Transverse colon (tissue), 3 donors: ENCODE data around the gene PMIS2.

ENCODE experiments used
- EP300 ChIP-seq: sonication (generic); formaldehyde crosslinking; IDR thresholded peaks from one replicate; pipeline ENCODE4 v1.6.1; 2017; ENCODE audit warnings: antibody characterized with exemption, low read depth
- POLR2A ChIP-seq: fragments of 450-650 bp; IDR thresholded peaks from one replicate; pipeline ENCODE4 v1.6.1; 2016; ENCODE audit warnings: antibody characterized with exemption, mild to moderate bottlenecking, moderate library complexity
- TF ChIP-seq, protein P1 (sequence below), 5 experiments: fragments of 200-600 bp in 3 of 5; fragments of 450-650 bp in 2 of 5; sonication (generic) in 3 of 5; IDR thresholded peaks; 1 replicate in 2 of 5; 2 replicates in 3 of 5; pipeline ENCODE4 v1.5.1; 2016 to 2017; ENCODE audit warnings: antibody characterized with exemption in 5 of 5, inconsistent platforms in 3 of 5, mild to moderate bottlenecking in 2 of 5, moderate library complexity in 1 of 5

DNA sequence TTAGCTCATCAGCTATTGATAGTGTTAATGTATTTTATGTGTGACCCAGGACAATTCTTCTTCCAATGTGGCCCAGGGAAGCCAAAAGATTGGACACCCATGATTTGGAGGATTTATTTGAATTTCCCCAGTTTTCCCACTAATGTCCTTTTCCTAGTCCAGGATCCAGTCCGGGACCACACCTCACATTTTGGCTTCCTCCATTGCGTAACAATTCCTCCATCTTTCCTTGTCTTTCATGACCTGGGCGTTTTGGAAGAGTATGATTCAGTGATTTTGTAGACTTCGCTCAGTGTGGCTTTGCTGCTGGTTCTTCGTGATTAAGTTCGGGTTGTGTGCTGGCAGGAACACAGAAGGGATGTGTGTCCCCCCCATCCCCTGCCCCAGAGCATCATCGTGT, 19.2 kb upstream of the PMIS2 start:
- TF ChIP-seq, protein P1, sequence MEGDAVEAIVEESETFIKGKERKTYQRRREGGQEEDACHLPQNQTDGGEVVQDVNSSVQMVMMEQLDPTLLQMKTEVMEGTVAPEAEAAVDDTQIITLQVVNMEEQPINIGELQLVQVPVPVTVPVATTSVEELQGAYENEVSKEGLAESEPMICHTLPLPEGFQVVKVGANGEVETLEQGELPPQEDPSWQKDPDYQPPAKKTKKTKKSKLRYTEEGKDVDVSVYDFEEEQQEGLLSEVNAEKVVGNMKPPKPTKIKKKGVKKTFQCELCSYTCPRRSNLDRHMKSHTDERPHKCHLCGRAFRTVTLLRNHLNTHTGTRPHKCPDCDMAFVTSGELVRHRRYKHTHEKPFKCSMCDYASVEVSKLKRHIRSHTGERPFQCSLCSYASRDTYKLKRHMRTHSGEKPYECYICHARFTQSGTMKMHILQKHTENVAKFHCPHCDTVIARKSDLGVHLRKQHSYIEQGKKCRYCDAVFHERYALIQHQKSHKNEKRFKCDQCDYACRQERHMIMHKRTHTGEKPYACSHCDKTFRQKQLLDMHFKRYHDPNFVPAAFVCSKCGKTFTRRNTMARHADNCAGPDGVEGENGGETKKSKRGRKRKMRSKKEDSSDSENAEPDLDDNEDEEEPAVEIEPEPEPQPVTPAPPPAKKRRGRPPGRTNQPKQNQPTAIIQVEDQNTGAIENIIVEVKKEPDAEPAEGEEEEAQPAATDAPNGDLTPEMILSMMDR (IDR thresholded peaks at IDR 0.05), result no peak
- TF ChIP-seq EP300 (no peak), POLR2A (no peak)
